KG1 (cell line): ENCODE results near the gene MYO1E.

ENCODE experiments used
- DNase-seq: peaks from one replicate; lab custom pipeline; 2025; lab: John Stamatoyannopoulos, UW

MYO1E gene

DNA sequence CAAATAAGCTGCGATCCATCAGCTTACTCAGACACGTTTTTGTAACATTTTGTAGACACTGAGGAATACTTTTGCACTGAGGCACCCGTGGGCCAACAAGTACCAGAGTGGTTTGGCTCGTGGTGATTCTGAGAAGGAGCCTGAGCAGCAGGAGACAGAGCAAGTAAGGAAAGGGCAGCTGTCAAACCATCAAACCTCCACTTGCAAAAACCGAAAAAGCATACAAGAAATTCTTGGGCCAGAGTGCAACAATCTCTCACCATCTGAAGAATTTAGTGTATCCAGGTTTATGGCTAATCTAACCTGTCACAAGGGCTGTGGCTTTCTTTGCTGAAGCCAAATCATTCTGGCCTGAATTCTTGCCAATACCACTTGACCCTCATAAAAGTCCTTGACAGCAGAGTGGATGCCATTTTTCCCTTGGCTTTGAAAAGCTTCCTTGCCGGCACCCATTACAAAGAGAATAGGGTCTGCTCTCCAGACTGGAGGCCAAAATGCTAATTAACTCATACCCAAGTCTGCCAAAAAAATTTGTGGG, 56.7 kb downstream of the MYO1E start:
- no peak for DNase-seq

DNA sequence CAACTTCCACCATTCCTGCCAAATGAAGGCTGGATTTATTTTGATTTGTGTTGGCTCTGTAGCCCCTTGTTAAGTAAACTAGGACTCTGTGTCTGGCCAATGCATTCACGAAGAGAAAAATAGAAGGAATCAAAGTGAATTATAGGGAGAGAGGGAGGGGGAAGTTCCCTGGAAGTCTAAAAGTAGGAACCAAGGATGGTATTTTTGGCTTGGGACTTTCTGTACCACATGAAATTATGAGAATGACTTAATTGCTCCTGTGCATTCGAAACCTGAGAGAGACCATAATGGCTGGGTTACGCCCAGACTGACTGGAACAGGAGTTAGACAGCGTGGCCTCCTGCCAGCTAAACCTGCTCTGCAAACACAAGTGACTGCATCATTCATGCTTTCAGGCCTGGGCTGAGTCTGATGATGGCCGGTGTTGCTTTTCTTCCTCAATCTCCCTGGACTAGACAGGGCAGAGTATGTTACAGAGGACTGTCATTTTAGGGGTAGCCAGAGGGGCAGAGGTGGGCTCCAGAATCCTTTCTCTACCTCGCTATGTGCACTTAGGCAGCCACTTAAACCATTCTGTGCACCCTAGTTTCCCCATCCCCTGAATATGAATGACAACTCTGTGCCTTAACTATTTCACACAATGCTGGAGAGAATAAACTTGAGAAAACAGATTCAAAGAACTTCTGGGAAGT, 58.9 kb downstream of the MYO1E start:
- DNase-seq, result no peak

DNA sequence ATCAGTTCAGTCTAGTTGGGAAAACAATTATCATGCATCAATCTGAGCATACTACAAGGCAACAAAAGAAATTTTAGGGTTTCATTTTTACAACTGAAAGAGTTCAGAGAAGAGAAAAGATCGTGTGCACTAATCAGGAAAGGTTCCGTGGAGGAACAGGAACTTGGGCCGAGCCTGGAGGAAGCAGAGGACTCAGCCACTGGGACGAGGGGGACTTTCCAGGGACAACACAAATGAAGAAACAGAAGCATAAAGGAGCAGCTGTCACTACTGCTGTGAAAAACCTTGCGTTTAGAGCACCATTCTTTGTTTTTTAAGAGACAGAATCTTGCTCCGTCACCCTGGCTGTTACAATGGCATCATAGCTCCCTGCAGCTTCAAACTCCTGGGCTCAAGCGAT, 60.5 kb downstream of the MYO1E start:
- DNase-seq, result no peak

DNA sequence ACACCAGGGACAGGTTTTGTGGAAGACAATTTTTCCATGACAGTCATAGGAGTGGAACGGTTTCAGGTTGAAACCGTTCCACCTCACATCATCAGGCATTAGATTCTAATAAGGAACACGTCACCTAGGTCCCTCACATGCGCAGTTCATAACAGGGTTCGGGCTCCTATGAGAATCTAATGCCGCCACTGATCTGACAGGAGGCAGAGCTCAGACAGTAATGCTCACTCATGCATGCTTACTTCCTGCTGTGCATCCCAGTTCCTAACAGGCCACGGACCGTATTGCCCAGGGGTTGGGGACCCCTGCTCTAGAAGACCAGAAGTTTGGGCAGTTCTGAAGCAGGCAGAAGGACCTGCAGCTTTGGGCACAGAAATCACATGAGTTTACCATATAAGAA, 61.5 kb downstream of the MYO1E start:
- no peak for DNase-seq

DNA sequence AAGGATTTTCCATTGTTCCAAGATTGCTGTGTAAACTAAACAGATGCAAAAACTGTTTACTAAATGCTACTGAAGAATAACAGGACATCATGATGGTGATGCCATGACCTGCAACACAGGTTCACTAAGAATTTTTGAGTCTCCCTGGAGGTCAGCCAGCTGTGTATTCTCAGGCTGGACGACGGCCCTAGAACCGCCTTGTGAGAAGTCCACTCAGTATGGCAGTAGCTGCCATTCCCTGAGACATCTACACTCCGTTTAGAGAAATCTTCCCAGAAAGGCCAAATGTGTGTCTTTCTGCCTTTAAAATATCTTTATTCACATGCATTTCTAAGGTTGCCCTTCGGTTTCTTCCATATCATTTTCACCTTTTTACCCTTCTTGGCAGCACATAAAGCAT, 63.3 kb downstream of the MYO1E start:
- DNase-seq, result no peak

DNA sequence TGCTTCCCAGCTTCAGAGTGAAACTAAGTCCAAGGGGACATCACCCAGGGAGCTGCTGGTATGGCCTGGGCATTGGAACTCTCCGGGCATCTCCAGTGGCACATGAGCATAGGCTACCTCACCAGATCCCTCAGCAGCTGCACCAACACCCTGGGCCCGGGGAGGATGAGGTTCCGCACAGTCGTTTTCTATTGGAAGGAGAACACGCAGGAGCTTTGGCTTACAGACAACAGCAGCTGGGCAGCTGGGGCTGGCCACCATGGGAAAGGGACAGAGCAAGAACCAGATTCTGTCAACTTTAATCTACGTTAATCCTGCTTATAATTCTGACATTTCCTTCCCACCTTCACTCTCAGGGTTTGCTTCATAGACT, 65.5 kb downstream of the MYO1E start:
- no peak for DNase-seq

DNA sequence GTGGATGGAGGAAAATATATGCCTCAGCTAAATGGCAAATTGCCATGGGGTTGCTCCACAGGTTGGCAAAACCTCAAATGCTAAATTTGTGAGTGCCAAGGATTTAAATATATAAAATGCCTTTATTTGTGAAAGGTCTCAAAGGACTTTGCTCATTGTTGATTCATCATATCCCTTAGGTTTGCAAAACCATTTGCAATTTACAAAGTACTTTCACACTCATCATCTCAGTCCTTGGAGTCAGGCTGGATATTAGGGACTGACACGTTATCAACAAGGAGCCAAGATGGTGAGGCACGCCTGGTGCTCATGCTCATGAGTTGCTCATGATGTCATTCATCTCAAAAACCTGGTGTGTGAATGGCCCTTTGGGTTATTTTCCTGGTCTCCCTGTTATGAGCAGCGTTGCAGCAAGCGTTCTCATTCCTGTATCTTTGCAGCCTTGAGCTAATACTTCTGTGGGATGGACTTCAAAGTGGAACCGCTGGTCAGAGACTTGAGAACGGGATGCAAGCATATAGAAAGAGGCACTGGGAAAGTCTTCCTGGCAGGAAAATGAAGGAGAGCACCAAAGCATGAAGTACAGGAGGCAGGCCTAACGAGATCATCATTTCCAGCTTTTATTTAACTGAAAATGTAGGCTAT, 66.0 kb downstream of the MYO1E start:
- DNase-seq, result no peak

DNA sequence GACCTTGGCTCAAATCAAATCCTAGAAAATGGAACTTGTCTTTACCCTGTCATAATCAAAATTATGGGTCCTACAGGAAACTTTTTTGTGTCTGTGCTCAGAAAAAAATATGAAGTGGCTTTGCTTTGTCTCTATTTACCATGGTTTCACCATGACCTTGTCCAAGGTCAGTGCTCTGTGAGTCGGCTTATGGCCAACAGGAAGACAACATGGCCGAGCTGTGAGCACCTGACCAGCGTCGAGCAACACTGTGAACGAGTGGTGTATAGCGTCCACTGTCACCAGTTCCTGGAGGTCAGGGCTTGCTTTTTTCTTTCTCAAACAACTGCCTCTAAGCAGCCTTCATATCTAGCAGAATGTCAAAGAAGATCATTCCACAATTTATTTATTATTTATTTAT, 67.9 kb downstream of the MYO1E start:
- no peak for DNase-seq

DNA sequence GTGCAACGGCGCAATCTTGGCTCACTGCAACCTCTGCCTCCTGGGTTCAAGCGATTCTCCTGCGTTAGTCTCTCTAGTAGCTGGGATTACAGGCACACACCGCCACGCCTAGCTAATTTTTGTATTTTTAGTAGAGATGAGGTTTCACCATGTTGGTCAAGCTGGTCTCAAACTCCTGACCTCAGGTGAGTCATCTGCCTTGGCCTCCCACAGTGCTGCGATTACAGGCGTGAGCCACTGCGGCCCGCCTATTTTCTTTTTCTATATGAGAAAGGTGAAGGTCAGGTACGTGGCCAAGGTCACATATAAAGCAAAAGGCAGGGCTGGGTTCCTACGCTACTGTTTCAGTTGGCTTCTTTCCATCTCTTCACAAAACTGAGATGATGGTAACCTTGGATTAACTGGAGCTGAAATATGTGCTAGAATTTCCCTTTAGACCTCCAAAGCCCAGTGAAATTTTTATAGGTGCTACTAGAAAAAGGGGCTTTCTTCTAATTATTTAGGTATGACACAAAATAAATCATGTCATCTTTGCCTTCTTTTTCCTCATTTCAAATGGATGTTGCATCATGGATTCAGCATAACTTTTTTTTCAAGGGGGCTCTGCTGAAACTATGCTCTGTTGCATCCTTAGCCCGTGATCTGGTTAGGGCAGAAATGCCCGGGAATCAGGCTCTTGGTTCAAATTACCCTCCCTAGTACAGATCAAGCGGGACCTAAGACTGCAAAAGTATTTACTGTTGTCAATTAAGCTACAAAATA, 68.5 kb downstream of the MYO1E start:
- DNase-seq, result no peak

DNA sequence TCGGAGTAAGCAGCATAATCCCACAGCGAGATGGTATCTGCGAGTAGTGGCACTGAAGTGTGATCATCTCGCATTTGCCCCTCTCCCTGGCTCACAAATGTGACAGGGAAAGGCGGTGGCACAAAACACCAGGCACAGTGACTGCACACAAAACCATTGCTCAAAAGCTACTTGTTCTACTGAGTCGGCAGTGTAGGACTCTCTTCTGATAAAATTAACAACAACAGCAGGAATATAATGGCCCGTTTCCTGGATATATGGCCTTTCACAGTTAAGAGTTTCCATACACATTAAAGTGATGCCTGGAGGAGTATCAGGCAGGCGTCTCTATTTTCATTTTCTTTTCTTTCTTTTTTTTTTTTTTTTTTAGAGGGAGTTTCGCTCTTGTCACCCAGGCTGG, 69.0 kb downstream of the MYO1E start:
- DNase-seq, result no peak

DNA sequence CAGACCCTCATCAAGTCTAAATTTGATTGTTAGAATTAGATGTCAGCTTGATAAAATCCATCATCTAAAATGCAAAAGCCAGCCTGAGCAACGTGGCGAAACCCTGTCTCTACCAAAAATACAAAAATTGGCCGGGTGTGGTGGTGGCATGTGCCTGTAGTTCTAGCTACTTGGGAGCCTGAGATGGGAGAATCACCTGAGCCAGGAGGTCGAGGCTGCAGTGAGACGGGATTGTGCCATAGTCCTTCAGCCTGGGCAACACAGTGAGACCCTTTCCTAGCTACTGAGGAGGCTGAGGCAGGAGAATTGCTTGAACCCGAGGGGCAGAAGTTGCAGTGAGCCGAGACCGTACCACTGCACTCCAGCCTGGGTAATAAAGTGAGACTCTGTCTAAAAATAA, 69.5 kb downstream of the MYO1E start:
- no peak for DNase-seq

DNA sequence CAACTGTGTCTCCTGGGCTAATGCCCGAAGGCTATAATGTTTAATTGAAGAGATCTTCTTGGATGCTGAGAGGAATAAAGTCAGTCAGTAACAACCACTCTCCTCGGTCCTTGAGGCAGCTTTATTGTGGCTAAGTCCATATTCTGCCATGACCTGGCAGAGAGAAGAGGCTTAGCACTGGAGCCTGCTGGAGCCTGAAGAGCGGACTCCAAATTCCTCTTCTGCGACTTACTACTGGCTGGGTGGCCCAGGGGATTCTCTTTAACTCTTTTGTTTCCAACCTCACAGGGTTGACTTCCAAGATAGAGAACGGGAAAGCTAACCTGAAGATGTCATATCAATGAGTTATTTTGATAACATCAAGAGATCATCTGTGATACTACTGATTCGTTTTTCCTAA, 71.1 kb downstream of the MYO1E start:
- no peak for DNase-seq

DNA sequence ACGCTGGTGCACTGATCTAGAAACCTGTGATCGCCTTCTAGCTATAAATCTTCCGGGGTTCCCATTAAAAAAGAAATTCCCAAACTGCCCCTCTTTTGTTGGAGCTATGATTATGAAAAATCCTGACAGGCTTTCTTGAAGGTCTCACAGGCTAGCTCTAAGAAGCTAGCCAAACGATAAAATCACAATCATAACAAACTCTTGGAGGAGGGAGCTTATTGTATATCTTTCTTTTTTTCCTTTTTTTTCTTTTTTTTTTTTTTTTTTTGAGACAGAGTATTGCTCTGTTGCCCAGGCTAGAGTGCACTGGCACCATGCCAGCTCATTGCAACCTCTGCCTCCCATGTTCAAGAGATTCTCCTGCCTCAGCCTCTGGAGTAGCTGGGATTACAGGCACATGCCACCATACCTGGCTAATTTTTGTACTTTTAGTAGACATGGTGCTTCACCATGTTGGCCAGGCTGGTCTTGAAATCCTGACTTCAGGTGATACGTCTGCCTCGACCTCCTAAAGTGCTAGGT, 72.0 kb downstream of the MYO1E start:
- no peak for DNase-seq

DNA sequence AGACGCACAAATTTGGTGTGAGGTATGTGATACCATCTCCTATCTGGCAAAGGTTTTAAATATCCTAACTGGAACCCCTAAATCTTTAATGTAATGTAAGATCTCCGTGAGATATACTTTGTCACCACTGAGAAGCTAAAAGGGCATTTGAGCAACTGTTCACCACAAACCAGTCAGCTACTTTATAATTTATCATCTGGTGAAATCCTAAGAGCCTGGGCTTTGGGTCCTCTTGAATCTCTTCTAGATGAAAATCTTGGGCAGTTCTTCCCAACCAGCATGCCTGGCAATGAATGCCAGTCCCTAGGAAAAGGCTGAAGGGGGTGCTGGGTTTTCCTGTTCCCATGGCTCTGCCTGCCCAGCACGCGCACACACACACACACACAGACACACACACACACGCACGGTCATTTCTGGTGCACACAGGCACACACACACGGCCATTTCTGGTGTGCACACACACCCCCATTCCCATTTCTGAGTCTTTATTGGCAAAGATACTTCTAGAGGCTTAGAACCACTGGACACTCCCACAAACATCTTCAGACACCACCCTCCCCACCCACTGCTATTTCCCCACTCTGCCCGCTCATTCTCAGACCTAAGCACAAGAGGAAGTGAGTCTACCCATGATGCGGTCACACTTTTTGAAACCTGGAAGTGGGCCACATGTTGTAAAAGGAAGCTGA, 72.6 kb downstream of the MYO1E start:
- DNase-seq, result peak; percentile 68

DNA sequence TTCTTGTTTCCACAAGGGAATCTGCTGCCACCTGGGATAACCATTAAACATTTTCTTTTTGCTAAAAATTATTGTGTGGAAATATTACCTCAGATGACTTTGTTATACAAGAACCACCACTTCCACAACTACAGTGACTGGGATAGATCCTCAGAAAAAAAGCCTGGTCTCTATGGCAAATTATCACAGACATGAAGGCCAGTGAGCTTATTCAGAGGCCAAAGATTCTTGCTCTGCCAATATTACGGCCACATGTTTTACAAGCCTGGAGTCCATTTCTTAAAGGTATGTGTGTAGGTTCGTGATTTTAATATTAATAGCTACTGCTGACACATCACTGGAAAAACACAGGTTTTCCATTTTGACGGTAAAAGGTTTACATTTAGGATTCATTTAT, 73.8 kb downstream of the MYO1E start:
- no peak for DNase-seq

DNA sequence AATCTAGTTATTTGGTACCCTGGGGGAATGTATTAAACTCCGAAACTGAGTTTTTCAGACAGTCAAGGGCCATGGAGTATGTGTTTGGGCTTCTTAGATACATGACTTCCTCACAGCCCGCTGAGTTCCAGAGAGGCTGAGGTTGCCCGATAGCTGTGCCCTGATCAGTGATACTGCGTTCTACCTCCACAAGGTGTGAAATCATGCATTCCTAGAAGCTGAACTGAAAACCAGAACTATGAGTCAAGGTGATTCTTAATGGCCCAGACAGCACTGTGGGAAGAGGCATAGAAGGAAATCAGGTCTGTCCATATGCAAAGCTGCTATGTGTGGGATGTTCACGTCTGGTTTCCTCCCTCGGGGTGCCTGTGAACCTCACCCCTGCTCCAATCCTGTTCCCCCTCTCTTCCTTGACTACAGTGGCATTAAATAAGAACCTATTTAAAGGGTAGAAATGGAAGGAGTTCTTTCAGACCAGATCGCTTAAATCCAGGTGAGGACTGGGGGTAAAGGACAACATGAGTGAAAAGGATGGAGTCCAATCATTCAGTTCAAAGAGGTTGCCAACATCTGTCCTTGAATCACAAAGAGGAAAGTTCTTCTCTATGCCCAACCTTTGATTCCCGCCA, 74.3 kb downstream of the MYO1E start:
- no peak for DNase-seq

DNA sequence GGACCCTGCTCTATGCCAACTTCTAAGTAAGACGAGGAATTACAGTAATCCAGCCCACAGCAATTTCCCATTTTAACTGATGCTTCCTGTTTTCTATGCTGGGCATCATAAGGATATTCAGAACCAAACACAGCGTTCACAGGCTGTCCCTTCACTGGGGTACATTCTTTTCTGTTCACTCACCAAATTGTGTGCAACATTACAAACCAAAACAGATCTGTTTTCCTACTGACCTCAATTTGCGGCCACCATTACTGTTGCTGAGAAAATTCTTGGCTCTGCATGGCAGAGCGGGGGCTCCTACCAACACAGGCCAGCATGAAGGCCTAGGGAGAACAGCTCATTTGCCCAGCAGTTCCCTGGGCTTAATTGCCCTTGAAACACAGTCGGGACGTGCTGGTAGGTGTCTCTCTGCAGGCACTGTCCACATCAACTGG, 76.5 kb downstream of the MYO1E start:
- DNase-seq, result no peak

DNA sequence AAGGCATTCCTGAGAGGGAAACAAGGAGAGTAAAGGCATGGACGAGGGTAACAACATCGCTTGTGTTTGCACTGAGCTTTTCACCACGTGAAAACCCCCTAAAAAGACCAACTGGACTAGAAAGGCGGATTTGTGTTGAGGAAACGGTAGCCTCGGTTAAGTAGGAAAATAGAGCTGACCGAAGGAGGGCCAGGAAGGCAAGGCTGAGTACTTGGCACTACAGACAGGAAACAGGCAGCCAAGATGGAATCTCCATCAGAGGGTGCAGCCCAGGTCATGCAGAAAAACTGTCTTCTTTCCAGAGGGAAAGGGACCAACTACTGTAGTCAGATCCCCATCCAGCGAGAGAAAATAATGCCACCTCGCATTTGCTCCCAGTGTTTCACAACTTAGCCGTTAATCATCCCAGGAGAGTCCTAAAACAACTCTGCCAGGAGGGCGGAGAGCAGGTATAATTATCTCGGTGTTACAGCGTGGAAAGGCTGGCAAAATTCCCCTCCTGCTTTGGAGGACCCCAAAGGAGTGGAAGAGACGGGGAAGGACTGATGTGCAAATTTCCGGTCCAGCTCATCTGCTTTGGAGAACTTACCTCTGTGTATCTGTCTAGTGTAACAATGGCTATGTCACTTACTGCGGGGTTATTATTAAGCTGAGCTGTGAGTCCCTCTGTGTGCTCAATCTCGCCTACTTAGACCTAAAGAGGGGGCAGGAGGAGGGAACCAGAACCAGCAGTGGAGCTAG, 77.2 kb downstream of the MYO1E start:
- DNase-seq, result no peak

DNA sequence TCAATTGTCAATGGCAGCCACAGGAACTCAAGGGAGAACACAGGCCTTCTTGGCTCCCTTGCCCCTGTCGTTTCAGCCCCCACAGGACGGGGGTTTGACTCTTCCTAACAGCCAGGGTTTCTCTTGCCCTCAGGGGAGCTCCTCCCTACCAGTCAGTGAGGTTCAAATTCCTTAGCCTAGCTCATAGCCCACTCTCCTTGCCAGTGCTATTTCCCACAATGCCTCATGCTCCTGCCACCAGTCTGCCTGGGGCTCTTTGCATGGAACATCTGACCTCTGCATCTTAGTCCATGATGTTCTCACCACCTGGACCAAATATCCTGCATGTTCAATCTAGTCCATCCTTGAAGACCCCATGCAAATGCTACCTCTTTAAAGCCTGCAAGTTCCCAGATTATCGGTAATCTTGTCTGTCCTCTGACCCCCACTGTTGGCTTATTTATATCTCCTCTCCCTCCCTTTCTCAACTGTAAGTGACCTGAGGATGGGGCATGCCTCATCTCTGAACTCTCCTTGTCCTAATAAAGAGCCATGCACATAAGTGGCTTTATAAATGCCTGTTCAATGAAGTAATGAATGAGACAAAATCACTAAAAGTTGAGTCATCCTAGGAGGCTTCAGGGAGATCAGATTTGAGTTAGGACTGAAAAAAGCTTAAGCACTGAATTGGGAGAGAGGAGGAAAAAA, 78.0 kb downstream of the MYO1E start:
- DNase-seq, result no peak

DNA sequence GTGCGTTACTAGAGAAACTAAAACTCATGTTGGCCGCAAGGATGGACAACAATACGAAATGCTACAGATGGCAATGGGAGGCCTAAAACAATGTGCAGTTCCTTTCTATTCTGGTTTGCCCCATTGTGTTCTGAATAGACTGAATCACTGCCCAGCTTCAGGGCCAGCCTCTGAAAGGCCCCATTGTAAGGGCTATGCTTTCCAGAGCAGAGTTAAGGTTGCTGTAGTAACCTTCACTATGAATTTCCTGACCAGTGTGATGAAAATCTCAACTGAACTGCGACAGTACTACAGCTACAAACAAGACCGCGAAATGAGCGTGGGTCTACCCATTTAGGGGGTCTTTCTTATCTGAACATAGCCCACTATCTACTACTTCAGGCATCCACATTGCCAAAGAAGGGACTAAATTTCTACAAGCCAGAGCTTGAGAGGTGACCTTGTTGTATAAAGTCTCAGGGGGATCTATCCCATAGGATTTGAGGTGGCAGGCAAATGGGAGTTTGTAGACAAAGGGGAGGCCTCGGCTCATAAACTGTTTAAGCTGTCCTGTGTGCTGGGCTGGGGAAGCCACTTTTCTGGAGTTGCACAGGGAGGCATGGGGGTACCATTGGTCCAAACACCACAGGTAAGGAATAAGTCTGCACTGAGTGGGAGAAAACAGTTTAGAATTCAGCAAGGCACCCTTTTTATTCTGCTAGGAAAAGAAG, 80.1 kb downstream of the MYO1E start:
- no peak for DNase-seq
